H9 (cell line): ENCODE results near the gene PGLYRP3. TPM values are rescaled to one million over a fixed set of nuclear protein-coding genes. Genes with fewer than 3 reads are reported as not detected.

Source experiments
- DNase-seq: peaks from one replicate; pipeline ENCODE4 v3.0.0-alpha.2; 2017
- H2AFZ ChIP-seq: one replicate; pipeline ENCODE4 v1.6.1; 2013; ENCODE audit warnings: mild to moderate bottlenecking, low read length, control low read depth, moderate library complexity
- H2AK5ac ChIP-seq: 2 replicates; pipeline ENCODE4 v1.6.1; 2013; ENCODE audit warnings: low read length, control low read depth, mixed read lengths; ENCODE audit not compliant: insufficient read length
- H2BK120ac ChIP-seq: one replicate; pipeline ENCODE4 v1.6.1; 2013; ENCODE audit warnings: low read depth, mild to moderate bottlenecking, low read length, control low read depth, inconsistent platforms; ENCODE audit not compliant: poor library complexity, severe bottlenecking
- H2BK12ac ChIP-seq: 2 replicates; pipeline ENCODE4 v1.6.1; 2013; ENCODE audit warnings: low read length, control low read depth, mixed read lengths, low read depth; ENCODE audit not compliant: insufficient read length
- H2BK15ac ChIP-seq: 2 replicates; pipeline ENCODE4 v1.6.1; 2013; ENCODE audit warnings: low read depth, low read length, control low read depth
- H2BK20ac ChIP-seq: one replicate; pipeline ENCODE4 v1.6.1; 2013; ENCODE audit warnings: low read depth, mild to moderate bottlenecking, low read length, control low read depth, inconsistent platforms; ENCODE audit not compliant: poor library complexity, severe bottlenecking
- H2BK5ac ChIP-seq: 2 replicates; pipeline ENCODE4 v1.6.1; 2013; ENCODE audit warnings: low read length, control low read depth, mixed read lengths; ENCODE audit not compliant: insufficient read length
- H3K14ac ChIP-seq: 2 replicates; pipeline ENCODE4 v1.6.1; 2013; ENCODE audit warnings: low read length, control low read depth; ENCODE audit not compliant: insufficient read depth
- H3K18ac ChIP-seq: 2 replicates; pipeline ENCODE4 v1.6.1; 2013; ENCODE audit warnings: low read depth, mild to moderate bottlenecking, mixed read lengths, low read length, control low read depth; ENCODE audit not compliant: insufficient read length
- H3K23ac ChIP-seq: 2 replicates; pipeline ENCODE4 v1.6.1; 2013; ENCODE audit warnings: low read length, control low read depth, mixed read lengths, low read depth; ENCODE audit not compliant: insufficient read length
- H3K23me2 ChIP-seq: 2 replicates; pipeline ENCODE4 v1.6.1; 2013; ENCODE audit warnings: low read depth, mild to moderate bottlenecking, mixed read lengths, low read length, control low read depth; ENCODE audit not compliant: insufficient read length, poor library complexity, severe bottlenecking
- H3K27ac ChIP-seq: 2 replicates; pipeline ENCODE4 v1.5.1; 2013; ENCODE audit warnings: low read length, control low read depth, mixed read lengths, low read depth; ENCODE audit not compliant: insufficient read length
- H3K27me3 ChIP-seq: 2 replicates; pipeline ENCODE4 v1.6.1; 2013; ENCODE audit warnings: low read length, control low read depth, inconsistent platforms; ENCODE audit not compliant: insufficient read depth
- H3K4ac ChIP-seq: 2 replicates; pipeline ENCODE4 v1.6.1; 2013; ENCODE audit warnings: low read depth, mild to moderate bottlenecking, control low read depth, inconsistent platforms, low read length, moderate library complexity
- H3K4me1 ChIP-seq: 2 replicates; pipeline ENCODE4 v1.6.1; 2013; ENCODE audit warnings: low read length, control low read depth, inconsistent platforms; ENCODE audit not compliant: insufficient read depth
- H3K4me2 ChIP-seq: 2 replicates; pipeline ENCODE4 v1.6.1; 2013; ENCODE audit warnings: low read length, control low read depth, mixed read lengths; ENCODE audit not compliant: insufficient read length, insufficient read depth
- H3K56ac ChIP-seq: 2 replicates; pipeline ENCODE4 v1.6.1; 2013; ENCODE audit warnings: low read depth, mild to moderate bottlenecking, mixed read lengths, low read length, control low read depth; ENCODE audit not compliant: insufficient read length
- H3K79me1 ChIP-seq: 2 replicates; pipeline ENCODE4 v1.6.1; 2013; ENCODE audit warnings: low read depth, mild to moderate bottlenecking, moderate library complexity, low read length, control low read depth, inconsistent platforms; ENCODE audit not compliant: insufficient read depth, poor library complexity, severe bottlenecking
- H3K79me2 ChIP-seq: 2 replicates; pipeline ENCODE4 v1.6.1; 2013; ENCODE audit warnings: low read length, control low read depth, inconsistent platforms; ENCODE audit not compliant: insufficient read depth
- H3K9ac ChIP-seq: 2 replicates; pipeline ENCODE4 v1.6.1; 2013; ENCODE audit warnings: low read length, control low read depth, mixed read lengths; ENCODE audit not compliant: insufficient read length; ENCODE audit errors: extremely low read depth
- H3K9me3 ChIP-seq: one replicate; pipeline ENCODE4 v1.6.1; 2013; ENCODE audit warnings: low read depth, low read length, inconsistent platforms; ENCODE audit not compliant: control insufficient read depth
- H3T11ph ChIP-seq: one replicate; pipeline ENCODE4 v1.6.1; 2013; ENCODE audit warnings: mild to moderate bottlenecking, low read length, control low read depth, inconsistent platforms
- H4K20me1 ChIP-seq: one replicate; pipeline ENCODE4 v1.6.1; 2013; ENCODE audit not compliant: control insufficient read depth, insufficient read length, insufficient read depth
- H4K5ac ChIP-seq: 2 replicates; pipeline ENCODE4 v1.6.1; 2013; ENCODE audit warnings: low read depth, mild to moderate bottlenecking, mixed read lengths, low read length, control low read depth; ENCODE audit not compliant: insufficient read length
- H4K8ac ChIP-seq: replicated peaks from 2 replicates; pipeline ENCODE4 v1.6.1; 2013; ENCODE audit warnings: low read length, control low read depth, mixed read lengths, low read depth; ENCODE audit not compliant: insufficient read length
- H4K91ac ChIP-seq: 2 replicates; pipeline ENCODE4 v1.6.1; 2013; ENCODE audit warnings: low read depth, mild to moderate bottlenecking, moderate library complexity, mixed read lengths, low read length, control low read depth; ENCODE audit not compliant: insufficient read length
- H3K27ac Mint-ChIP-seq, 3 experiments: 2 replicates in 2 of 3; 3 replicates in 1 of 3; pipeline ENCODE4 v1.8.0; 2020 to 2021; ENCODE audit warnings: mixed read lengths in 3 of 3, mild to moderate bottlenecking in 1 of 3, moderate library complexity in 1 of 3
- H3K27me3 Mint-ChIP-seq: 2 replicates; pipeline ENCODE4 v1.8.0; 2021; ENCODE audit warnings: low read depth, mild to moderate bottlenecking, moderate library complexity, mixed read lengths
- H3K36me3 Mint-ChIP-seq, 3 experiments: 2 replicates in 2 of 3; 3 replicates in 1 of 3; pipeline ENCODE4 v1.8.0; 2020 to 2021; ENCODE audit warnings: low read depth in 3 of 3, mixed read lengths in 3 of 3; ENCODE audit not compliant: insufficient read depth in 1 of 3
- H3K4me1 Mint-ChIP-seq, 2 experiments: 2 replicates each; pipeline ENCODE4 v1.8.0; 2020; ENCODE audit warnings: mixed read lengths in 2 of 2
- H3K4me3 Mint-ChIP-seq, 2 experiments: 2 replicates in 1 of 2; 3 replicates in 1 of 2; pipeline ENCODE4 v1.8.0; 2020 to 2021; ENCODE audit warnings: mild to moderate bottlenecking in 2 of 2, mixed read lengths in 2 of 2, moderate library complexity in 1 of 2
- H3K9me3 Mint-ChIP-seq, 2 experiments: 2 replicates in 1 of 2; 3 replicates in 1 of 2; pipeline ENCODE4 v1.8.0; 2020; ENCODE audit warnings: mild to moderate bottlenecking in 2 of 2, mixed read lengths in 2 of 2, moderate library complexity in 1 of 2
- CTCF ChIP-seq: fragments of 200-600 bp; sonication (generic); conservative IDR thresholded peaks from 3 replicates; pipeline ENCODE4 v1.8.0; 2021; ENCODE audit warnings: antibody characterized with exemption, mild to moderate bottlenecking
- WGBS: extraction: QIAGEN DNeasy Blood & Tissue Kit; methylation state at CpG from one replicate; pipeline ENCODE4 v1.1.7; 2013; ENCODE audit warnings: missing lambda C conversion rate, low lambda C conversion rate, mixed read lengths; ENCODE audit not compliant: insufficient read length; ENCODE audit errors: extremely low coverage; 5-methylcytosine and 5-hydroxymethylcytosine counted together
- total RNA-seq: library from RNA; stranded (reverse); gene quantifications from 2 replicates; pipeline ENCODE4 v1.2.1, GENCODE V29; 2021

Gene PGLYRP3
- total RNA-seq, 1 experiment from 2014 or later, result not detected

GRCh38 chr1:153248176-153248879, 64.4 kb downstream of the PGLYRP3 start:
- no peak for DNase-seq
- no peak overlapping the region for H3T11ph ChIP-seq
- no peak overlapping the region for H3K18ac ChIP-seq
- no peak overlapping the region for H3K23ac ChIP-seq
- no peak overlapping the region for H4K91ac ChIP-seq
- no peaks in the 10 kb centered on the region for H3K27me3 ChIP-seq
- no peak overlapping the region for H2BK20ac ChIP-seq
- H3K4me1 ChIP-seq, result no peaks in the 10 kb centered on the region
- no peak overlapping the region for H2AFZ ChIP-seq
- peaks cover 8 to 19% of the 10 kb centered on the region in 2 experiments; a peak in 4 of 5 replicates for H3K9me3 Mint-ChIP-seq
- H3K27ac ChIP-seq, result no peak overlapping the region
- no peaks in the 10 kb centered on the region for H3K4me1 Mint-ChIP-seq
- no peak overlapping the region for H2BK5ac ChIP-seq
- no peak overlapping the region for H3K4ac ChIP-seq
- no peak overlapping the region for H3K9ac ChIP-seq
- H4K5ac ChIP-seq, result no peak overlapping the region
- H2AK5ac ChIP-seq, result no peak overlapping the region
- peaks cover 4% of the 10 kb centered on the region for H3K23me2 ChIP-seq
- no peak overlapping the region for H3K56ac ChIP-seq
- no peak overlapping the region for H3K14ac ChIP-seq
- H3K27ac Mint-ChIP-seq, result no peak overlapping the region
- H2BK15ac ChIP-seq, result no peak overlapping the region
- H3K4me2 ChIP-seq, result no peak overlapping the region
- no CpG with 5 or more reads among the region's 5 CpGs for WGBS
- no peak overlapping the region for H4K8ac ChIP-seq
- no peaks in the 10 kb centered on the region for H3K9me3 ChIP-seq
- no peaks in the 10 kb centered on the region for H3K79me2 ChIP-seq
- peaks cover 7% of the 10 kb centered on the region for H4K20me1 ChIP-seq
- TF ChIP-seq CTCF, result no peak
- H3K27me3 Mint-ChIP-seq, result peaks cover 15% of the 10 kb centered on the region
- H2BK12ac ChIP-seq, result no peak overlapping the region
- no peaks in the 10 kb centered on the region for H3K79me1 ChIP-seq
- no peak overlapping the region for H3K4me3 Mint-ChIP-seq
- peaks cover 0 to 7% (median 0%) of the 10 kb centered on the region in 3 experiments; a peak in 2 of 7 replicates for H3K36me3 Mint-ChIP-seq
- H2BK120ac ChIP-seq, result no peak overlapping the region

Other genes with a start within 250 kb of the PGLYRP3 start
- not detected in 2 replicates for gene SPRR2B, start 241.3 kb downstream of the PGLYRP3 start, total RNA-seq
- gene SPRR2E, start 218.4 kb downstream of the PGLYRP3 start, total RNA-seq, result not detected in 2 replicates
- not detected in 2 replicates for gene SPRR2F, start 199.4 kb downstream of the PGLYRP3 start, total RNA-seq
- gene SPRR2G, start 162.1 kb downstream of the PGLYRP3 start, total RNA-seq, result not detected in 2 replicates
- gene LELP1, start 109.5 kb downstream of the PGLYRP3 start, total RNA-seq, result not detected in 2 replicates
- gene PRR9, start 95.4 kb downstream of the PGLYRP3 start, total RNA-seq, result not detected in 2 replicates
- not detected in 2 replicates for gene LORICRIN, start 53.3 kb downstream of the PGLYRP3 start, total RNA-seq
- gene PGLYRP4, start 35.9 kb upstream of the PGLYRP3 start, total RNA-seq, result not detected in 2 replicates
- not detected in 2 replicates for gene S100A9, start 44.9 kb upstream of the PGLYRP3 start, total RNA-seq
- not detected in 2 replicates for gene S100A12, start 62.7 kb upstream of the PGLYRP3 start, total RNA-seq
- not detected in 2 replicates for gene S100A8, start 78.1 kb upstream of the PGLYRP3 start, total RNA-seq
- not detected in 2 replicates for gene S100A7A, start 103.6 kb upstream of the PGLYRP3 start, total RNA-seq
- not detected in 2 replicates for gene S100A7, start 147.7 kb upstream of the PGLYRP3 start, total RNA-seq
- not detected in 2 replicates for gene S100A6, start 223.0 kb upstream of the PGLYRP3 start, total RNA-seq
- gene S100A5, start 228.0 kb upstream of the PGLYRP3 start, total RNA-seq, result not detected in 2 replicates
- 9.0 and 9.3 TPM in 2 replicates for gene S100A4, start 232.9 kb upstream of the PGLYRP3 start, total RNA-seq
- gene S100A3, start 236.3 kb upstream of the PGLYRP3 start, total RNA-seq, result not detected in 2 replicates